Stimulated activated CD4-positive, alpha-beta T cell treated with anti-CD3 and anti-CD28 coated beads, Interleukin-1b, Interleukin-23, amount 100 ng/mL, for 48 hours (primary cell): ENCODE data around the gene MISP.

Source experiments
- DNase-seq: peaks from one replicate; pipeline ENCODE4 v3.0.0-alpha.2; 2020

Gene MISP

DNA sequence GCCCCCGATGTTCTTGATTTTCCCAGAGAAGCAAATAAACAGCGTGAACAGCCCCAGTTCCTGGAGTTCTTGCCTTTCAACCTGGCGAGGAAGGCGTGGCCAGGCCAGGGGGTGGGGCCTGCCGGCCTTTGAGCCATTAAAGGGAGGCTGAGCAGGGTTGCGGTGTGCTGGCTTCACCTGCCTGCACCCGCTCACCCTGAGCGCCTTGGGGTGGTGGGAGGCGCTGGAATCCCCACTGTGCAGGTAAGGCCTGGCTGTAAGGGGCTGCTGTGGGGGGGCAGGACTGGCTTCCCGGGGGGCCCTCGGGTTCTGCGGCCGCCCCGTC is 2.7 kb upstream of the MISP start:
- DNase-seq: no peak

DNA sequence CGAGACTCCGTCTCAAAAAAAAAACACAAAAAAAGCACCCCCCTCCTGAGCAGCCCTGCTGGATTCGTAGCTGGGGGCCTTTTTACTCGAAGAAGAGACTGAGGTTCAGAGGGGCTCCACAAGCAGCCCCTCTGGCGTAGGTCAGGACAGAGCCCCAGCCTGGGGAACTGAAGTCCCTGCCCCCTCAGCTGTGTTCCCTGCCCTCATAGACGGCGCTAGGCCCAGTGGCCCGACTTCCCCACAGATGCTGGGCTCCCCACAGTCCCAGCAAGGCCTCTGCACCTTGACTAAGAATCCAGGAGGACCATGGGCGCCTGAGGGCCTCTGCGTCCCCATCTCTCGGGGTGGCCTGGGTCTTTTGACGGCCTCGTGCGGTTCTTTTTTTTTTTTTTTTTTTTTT is 1.1 kb upstream of the MISP start:
- DNase-seq: no peak

DNA sequence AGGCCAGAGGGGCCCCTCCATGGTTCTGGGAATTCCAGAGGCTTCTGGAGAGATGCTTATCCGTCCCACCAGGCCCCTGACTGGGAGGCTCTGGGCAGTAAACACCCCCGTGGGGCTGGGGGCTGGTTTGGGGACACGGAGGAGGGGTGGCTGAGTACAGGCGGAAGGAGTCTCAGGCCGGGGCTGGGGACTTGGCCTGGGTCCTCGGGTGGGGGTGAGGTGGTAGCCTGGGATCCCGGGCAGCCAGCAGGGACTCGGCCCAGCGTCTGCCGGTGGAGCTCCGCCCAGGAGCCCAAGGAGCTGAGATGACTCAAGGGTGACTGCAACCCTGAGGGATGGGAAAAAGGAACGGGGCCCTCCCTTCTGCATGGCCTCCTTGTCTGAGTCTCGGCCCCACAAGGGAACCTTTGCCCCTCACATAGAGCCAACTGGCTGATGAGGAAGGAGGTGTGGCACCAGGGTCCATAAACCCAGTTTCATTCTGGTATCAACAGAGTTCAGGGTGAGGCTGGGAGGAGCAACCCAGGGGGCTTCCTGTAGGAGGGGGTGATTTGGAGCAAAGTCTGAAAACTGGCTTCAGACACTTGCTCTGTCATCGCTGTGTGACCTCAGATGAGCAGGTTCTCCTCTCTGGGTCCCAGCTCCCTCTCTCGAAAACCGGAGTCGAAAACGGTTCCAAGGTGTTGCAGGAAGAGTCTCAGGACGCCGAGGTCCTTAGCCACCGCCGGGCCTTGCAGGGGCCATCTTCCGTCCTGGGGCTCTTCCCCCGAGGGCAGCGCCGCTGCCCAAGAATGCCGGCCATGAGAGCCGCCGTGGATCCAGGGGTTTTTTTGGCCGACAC is 809 bp downstream of the MISP start:
- no peak for DNase-seq

DNA sequence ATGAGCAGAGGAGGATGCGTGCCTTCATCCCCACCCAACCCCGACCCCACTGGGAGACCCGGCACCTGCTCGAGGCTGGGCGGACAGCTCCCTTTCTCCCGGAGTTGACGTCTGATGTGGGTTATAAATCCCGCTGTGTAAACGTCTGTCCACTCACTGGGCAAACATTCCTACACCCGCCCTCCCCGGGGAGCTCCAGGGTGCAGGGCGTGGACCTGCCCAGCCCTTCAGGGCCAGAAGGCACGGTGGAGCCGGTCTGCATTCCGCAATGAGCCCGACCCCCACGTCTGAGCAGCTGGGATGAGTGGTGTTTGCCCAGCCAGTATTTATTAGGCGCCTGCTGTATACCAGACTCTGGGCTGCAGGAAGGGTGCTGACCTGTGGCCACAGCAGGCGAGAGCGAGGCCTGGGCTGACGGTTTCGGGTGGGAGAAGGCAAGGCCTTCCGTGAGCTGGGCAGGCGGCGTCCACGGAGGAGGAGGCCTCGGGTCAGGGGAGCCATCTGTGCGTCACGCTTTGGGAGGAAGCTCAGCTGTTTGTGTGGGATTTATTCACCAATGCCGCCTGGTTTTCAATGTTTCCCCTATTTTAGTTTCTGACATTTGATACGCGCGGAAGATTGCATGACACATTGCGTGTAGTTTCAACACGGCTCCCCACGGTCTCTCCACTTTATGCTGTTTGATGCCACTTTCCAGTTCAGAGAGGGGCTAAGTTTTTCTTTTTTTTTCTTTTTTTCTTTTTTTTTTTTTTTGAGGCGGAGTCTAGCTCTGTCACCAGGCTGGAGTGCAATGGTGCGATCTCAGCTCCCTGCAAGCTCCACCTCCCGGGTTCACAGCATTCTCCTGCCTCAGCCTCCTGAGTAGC is 2.0 kb downstream of the MISP start:
- DNase-seq: no peak

DNA sequence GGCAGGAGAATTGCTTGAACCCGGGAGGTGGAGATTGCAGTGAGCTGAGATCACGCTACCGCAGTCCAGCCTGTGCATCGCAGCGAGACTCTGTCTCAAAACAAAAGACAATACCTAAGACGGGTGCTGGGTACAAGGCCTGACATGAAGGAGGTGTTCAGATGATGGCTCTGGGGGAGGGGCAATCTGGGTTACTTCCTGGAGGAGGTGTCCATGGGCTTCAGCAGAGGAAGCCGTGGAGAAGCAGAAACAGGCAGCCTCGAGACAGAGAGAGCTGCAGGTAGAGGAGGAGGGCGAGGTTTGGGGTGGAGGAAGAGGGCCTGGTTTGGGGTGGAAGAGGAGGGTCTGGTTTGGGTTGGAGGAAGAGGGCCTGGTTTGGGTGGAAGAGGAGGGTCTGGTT is 3.6 kb downstream of the MISP start:
- DNase-seq: no peak

DNA sequence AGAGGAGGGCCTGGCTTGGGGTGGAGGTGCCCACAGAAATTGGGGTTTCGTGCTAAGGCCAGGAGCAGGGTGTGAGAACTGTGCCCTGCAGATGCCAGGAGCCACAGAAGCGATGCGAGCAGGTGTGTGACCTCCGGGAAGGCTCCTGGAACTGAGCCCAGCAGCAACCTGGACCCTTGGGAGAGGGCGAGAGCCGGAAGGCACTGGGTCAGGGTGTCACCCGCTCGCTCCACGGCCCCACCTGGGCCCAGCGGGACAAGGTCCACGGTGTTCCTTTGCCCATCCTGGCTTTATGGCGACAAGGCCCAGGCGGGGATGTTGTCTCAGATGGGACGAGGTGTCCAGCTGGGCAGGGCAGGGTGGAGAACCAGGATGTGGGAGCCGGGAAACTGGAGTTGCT is 4.2 kb downstream of the MISP start:
- no peak for DNase-seq

DNA sequence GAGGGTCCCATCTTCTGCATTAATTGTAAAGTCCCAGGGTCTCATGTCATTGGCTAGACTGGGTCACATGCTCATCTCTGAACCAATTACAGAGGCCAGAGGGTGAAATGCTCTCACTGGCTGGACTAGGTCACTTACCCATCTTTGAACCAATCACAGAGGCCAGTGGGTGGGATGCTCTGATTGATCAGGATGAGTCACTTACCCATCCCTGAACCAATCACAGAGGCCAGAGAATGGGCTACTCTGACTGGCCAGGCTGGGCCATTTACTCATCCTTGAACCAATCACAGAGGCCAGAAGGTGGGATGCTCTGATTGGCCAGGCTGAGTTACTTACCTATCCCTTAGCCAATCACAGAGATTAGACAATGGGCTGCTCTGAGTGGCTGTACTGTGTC is 5.3 kb downstream of the MISP start:
- DNase-seq: peak; percentile 72

DNA sequence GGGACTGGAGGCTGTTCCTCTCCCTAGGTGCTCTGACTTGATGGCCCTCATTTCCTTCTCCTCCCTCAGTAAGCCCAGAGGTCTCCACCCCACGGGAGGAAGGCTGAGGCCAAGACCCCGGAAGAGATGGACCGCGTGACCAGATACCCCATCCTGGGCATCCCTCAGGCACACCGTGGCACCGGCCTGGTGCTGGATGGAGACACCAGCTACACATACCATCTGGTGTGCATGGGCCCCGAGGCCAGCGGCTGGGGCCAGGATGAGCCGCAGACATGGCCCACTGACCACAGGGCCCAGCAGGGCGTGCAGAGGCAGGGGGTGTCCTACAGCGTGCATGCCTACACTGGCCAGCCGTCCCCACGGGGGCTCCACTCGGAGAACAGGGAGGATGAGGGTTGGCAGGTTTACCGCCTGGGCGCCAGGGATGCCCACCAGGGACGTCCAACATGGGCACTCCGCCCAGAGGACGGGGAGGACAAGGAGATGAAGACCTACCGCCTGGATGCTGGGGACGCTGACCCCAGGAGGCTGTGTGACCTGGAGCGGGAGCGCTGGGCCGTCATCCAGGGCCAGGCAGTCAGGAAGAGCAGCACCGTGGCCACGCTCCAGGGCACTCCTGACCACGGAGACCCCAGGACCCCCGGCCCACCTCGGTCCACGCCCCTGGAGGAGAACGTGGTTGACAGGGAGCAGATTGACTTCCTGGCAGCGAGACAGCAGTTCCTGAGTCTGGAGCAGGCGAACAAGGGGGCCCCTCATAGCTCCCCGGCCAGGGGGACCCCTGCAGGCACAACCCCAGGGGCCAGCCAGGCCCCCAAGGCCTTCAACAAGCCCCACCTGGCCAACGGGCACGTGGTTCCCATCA is 6.1 kb downstream of the MISP start:
- DNase-seq: no peak

DNA sequence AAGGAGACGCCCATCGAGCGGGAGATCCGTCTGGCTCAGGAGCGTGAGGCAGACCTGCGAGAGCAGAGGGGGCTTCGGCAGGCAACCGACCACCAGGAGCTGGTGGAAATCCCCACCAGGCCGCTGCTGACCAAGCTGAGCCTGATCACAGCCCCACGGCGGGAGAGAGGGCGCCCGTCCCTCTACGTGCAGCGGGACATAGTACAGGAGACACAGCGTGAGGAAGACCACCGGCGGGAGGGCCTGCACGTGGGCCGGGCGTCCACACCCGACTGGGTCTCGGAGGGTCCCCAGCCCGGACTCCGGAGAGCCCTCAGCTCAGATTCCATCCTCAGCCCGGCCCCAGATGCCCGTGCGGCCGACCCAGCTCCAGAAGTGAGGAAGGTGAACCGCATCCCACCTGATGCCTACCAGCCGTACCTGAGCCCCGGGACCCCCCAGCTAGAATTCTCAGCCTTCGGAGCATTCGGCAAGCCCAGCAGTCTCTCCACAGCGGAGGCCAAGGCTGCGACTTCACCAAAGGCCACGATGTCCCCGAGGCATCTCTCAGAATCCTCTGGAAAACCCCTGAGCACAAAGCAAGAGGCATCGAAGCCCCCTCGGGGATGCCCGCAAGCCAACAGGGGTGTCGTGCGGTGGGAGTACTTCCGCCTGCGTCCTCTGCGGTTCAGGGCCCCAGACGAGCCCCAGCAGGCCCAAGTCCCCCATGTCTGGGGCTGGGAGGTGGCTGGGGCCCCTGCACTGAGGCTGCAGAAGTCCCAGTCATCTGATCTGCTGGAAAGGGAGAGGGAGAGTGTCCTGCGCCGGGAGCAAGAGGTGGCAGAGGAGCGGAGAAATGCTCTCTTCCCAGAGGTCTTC is 7.1 kb downstream of the MISP start:
- no peak for DNase-seq

DNA sequence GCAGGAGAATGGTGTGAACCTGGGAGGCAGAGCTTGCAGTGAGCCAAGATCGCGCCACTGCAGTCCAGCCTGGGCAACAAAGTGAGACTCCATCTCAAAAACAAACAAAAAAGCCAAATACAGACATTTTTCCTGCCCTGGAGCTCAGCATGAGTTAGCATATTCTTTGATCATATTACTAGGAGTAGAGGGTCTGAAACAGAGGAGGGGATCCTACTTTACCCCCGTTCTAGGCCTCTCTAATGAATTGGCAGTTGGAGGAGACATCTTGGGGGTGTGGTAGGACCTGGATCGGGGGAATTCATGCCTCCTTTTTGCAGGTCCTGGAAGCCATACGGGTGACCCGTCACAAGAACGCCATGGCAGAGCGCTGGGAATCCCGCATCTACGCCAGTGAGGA is 12.3 kb downstream of the MISP start:
- DNase-seq: no peak

DNA sequence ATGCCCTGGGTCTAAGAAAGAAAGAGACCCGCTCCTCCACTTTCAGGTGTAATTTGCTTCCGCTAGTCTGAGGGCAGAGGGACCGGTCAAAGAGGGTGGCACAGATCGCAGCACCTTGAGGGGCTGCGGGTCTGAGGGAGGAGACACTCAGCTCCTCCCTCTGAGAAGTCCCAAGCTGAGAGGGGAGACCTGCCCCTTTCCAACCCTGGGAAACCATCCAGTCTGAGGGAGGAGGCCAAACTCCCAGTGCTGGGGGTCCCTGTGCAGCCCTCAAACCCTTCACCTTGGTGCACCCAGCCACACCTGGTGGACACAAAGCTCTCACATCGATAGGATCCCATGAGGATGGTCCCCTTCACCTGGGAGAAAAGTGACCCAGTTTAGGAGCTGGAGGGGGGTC is 13.0 kb downstream of the MISP start:
- DNase-seq: no peak

DNA sequence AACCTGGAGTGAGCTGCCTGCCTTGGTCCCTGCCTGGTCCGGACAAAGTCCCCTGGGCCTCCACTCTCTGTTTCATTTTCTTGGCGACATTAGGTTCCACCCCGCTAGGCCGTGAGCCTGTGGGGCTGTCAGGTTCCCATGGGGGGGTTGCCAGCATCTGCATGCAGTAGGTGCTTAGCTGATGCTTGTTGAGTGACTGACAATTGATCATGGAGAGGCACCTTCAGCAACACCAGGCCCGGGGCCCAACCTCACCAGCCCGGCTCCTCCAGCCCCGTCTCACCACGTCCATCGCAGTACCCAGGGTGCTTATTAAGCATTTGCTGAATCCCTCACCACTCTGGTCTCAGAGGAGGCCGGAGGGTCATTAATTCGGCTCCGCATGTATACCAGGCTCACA is 13.4 kb downstream of the MISP start:
- no peak for DNase-seq

DNA sequence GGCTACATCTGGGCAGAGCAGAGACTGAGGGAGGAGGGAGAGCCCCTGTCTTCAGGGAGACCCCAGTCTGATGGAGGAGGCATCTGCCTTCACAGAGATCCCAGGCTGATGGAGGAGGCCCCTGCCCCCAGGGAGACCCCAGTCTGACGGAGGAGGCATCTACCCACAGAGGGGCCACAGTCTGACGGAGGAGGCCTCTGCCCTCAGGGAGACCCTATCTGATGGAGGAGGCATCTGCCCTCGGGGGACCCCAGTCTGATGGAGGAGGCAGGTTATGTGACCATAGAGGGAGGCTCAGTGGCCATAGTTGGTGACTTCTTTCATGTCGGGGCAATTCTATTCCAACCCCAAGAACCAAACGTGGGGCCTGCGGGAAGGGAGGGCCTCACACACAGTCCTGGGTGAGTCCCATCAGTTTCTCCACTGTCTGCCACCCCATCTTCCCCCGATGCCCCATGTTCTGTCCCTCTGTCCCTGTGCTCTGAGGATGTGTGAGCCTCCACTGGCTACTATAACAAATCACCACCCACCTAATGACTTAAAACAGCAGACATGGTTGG is 14.3 kb downstream of the MISP start:
- no peak for DNase-seq

DNA sequence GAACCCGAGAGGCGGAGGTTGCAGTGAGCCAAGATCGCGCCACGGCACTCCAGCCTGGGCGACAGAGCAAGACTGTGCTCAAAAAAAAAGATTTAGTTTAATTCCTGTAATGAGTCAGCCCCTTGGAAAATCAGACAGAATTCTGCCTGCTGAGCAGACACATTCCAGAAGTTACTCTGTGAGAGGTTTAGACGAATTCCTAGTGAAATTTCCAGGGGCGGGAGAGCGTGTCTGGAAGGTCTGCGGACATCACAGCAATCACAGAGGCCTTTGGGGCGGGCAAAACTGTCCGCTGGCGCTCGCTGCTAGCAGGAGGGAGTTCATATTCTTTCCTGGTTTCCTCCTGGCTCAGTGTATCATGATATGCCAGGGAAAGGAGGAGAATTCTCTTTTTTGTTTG is 17.5 kb downstream of the MISP start:
- DNase-seq: no peak

DNA sequence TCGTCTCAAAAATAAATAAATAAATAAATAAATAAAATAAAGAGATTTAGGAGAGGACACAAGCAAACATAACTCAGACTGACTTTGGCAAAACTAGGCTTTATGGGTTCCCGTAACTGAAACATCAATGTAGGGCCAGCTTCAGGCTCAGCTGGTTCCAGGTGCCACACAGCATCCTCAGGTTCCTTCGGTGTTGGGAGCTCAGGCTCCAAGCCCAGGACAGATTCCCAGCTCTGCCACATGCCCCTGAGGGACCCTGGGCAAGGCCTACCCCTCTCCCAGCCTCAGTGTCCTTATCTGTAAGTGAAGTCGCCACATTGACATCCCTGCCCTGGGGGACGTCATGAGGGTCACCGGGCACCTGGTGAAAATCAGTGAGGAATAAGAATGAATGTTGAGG is 18.7 kb downstream of the MISP start:
- no peak for DNase-seq

DNA sequence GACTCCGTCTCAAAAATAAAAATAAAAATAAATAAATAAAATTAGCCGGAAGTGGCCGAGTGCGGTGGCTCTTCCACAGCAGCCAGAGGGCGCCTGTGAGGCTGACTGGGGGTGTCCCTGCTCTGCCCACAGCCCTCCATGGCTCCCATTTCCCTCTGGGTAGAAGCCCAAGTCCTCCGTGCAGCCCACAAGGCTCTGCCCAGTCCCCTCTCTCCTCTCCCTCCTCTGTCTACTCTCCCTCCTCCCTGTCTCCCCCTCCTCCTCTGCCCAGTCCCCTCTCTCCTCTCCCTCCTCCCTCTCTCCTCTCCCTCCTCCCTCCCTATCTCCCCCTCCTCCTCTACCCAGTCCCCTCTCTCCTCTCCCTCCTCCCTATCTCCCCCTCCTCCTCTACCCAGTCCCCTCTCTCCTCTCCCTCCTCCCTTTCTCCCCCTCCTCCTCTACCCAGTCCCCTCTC is 20.4 kb downstream of the MISP start:
- peak; percentile 23 for DNase-seq

DNA sequence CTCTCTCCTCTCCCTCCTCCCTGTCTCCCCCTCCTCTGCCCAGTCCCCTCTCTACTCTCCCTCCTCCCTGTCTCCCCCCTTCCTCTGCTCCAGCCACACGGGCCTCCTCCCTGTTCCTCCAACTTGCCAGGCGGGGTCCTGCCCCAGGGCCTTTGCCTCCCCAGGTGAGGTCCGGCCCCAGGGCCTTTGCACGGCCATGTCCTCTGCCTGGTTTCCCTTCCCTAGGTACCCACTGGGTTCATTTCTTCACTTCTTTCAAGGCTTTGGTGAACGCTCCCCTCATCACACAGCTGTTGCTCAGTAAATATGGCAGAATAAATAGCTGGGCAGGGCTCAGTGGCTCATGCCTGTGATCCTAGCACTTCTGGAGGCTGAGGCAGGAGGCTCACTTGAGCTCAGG is 21.2 kb downstream of the MISP start:
- DNase-seq: no peak

DNA sequence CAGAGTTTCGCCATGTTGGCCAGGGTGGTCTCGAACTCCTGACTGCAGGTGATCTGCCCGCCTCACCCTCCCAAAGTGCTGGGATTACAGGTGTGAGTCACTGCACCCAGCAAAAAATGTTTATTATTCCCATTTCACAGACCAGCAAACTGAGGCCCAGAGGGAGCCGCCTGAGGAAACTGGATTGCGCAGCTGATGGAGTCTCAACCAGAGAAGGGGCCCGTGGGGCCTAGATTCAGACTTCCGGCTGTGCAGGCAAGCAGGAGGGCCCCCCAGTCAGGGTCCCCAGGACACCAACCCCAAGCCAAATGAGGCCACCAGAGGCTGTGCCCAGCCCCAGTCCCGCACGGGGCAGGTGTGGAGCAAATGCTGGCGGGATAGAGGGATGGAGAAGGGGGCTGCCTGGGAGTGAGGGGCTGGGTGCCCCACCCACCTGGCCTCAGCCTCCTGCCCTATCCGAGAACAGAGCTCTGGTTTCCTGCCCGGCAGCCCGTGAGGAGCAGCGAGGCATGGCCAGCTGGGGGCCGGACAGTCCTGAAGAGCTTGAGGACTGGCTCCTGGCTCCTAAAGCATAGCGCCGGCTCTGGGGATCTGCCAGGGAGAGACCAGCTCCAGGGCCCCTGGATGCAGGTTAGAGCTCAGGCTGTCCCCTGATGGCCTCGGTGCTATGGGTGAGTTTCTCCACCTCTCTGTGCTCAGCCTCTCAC is 22.0 kb downstream of the MISP start:
- no peak for DNase-seq

DNA sequence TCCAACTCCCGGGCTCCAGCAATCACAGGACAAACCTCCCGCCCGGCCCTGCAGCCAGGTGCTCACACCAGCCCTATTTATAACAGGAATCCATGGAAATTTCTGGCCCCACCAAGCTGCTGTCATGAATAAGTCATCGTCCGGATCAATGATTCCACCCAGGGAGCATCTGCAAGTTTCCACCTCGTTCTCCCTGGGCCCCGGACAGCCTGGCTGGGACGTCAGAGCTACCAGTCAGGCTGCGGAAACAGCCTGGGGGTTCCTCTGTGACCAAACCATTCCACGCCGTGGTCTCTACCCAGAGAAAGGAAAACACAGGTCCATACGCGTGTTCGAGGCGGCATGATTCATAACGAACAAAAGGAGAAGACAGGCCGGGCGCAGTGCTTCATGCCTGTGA is 25.6 kb downstream of the MISP start:
- DNase-seq: no peak

DNA sequence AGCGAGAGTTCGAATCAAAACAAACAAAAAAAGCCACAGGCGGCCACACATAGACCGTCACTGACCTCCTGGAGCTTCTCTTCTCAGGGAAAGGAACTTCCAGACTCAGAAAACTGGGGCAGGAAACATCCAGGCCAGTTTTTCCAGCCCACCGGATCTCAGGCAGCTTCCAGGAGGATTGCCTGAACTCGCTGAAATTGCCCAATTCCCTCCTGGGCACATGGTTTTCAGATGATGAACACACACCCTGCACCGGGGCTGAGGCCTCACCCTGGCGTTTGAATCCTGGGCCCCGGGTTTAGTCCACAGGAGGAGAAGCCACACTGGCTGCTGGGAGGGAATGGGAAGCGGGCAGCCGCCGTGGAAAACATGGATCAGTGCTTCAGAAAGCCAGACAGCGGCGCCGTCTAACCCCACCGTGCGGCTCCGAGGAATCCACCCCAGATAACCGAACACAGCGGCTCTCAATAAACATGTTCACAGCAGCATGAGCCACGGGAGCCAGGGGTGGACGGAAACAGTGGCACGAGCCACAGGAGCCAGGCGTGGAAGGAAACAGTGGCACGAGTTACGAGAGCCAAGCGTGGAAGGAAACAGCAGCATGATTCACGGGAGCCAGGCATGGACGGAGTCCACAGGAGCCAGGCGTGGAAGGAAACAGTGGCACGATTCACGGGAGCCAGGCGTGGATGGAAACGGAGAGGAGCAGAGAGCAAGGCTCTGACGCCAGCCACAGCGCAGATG is 28.2 kb downstream of the MISP start:
- no peak for DNase-seq

DNA sequence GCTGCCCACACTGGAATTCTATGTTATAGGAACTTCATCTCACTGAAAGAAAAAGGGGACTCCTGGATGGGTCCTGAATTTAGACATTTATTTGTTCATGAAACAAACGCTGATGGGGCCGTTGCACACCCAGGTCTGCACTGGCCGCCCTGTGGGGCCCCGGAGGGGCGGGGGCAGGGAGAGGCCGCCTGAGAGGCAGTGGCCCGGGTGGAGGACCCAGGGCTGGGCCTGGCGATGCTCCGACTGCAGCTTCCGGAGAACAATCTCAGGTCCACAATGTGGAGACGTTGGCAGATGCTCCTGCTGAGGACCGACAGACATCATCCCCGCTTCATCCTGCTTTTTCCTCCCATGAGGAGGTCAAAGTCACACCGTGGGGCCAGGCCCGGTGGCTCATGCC is 30.0 kb downstream of the MISP start:
- no peak for DNase-seq
